ENCODE measurements around the gene ZFHX3.

DNA sequence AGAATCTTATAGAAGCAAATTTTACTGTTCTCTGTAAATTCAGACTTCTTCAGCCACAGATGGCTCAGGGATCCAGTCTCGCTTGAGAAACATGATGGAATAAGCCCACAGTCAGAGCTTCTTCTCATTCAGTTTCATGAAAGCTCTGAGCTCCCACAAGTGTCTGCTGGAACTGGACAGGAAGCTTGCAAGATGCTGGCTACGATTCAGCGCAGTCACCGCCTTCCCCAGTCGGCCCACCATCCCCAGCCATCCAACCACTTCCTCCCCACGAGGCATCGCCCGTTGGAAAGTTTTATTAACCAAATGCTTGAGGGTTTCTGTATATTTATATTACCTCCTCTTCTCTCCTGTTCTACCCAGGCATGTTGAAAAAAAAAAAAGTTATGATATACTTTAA, 171.7 kb downstream of the ZFHX3 start:
- TF ChIP-seq, protein P1, sequence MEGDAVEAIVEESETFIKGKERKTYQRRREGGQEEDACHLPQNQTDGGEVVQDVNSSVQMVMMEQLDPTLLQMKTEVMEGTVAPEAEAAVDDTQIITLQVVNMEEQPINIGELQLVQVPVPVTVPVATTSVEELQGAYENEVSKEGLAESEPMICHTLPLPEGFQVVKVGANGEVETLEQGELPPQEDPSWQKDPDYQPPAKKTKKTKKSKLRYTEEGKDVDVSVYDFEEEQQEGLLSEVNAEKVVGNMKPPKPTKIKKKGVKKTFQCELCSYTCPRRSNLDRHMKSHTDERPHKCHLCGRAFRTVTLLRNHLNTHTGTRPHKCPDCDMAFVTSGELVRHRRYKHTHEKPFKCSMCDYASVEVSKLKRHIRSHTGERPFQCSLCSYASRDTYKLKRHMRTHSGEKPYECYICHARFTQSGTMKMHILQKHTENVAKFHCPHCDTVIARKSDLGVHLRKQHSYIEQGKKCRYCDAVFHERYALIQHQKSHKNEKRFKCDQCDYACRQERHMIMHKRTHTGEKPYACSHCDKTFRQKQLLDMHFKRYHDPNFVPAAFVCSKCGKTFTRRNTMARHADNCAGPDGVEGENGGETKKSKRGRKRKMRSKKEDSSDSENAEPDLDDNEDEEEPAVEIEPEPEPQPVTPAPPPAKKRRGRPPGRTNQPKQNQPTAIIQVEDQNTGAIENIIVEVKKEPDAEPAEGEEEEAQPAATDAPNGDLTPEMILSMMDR (IDR thresholded peaks at IDR 0.05 in 8 of 11, conservative IDR thresholded peaks at IDR 0.05 in 3 of 11), result no peak
- no peak for TF ChIP-seq POLR2A (IDR thresholded peaks at IDR 0.05)
